A549 (cell line): ENCODE measurements around the gene MYH10.

ENCODE experiments used
- POLR2A ChIP-seq: IDR thresholded peaks from 2 replicates; pipeline ENCODE4 v1.6.1; 2012; ENCODE audit warnings: mild to moderate bottlenecking, low read length
- TF ChIP-seq, protein P1 (sequence below): fragments of 150-350 bp; IDR thresholded peaks from 2 replicates; pipeline ENCODE4 v1.6.1; 2014; ENCODE audit warnings: low read depth, mild to moderate bottlenecking, low read length

DNA sequence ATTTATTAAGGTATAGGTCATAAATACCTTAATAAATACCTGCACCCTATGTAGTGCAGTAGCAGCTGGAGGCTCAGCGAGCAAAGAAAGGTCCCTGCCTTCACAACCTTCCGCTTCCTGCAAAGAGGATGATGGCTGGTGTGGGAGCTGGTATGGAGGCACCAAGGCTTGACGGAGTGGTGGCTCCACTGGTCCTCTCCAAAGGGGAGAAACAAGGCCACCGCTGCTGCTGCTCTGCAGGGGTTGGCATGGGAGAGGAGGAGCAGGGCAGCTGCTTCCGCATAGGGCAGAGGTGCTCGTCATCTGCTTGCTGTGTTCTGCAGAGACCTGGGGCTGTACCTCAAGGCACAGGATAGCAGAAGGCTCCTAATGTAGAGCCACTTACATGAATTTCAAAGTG, 142.0 kb downstream of the MYH10 start:
- TF ChIP-seq, protein P1, sequence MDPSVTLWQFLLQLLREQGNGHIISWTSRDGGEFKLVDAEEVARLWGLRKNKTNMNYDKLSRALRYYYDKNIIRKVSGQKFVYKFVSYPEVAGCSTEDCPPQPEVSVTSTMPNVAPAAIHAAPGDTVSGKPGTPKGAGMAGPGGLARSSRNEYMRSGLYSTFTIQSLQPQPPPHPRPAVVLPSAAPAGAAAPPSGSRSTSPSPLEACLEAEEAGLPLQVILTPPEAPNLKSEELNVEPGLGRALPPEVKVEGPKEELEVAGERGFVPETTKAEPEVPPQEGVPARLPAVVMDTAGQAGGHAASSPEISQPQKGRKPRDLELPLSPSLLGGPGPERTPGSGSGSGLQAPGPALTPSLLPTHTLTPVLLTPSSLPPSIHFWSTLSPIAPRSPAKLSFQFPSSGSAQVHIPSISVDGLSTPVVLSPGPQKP: no peak
- TF ChIP-seq POLR2A: no peak
